HFFc6 (cell line): Measurements from ENCODE around the gene DDX52. TPM values are rescaled to one million over a fixed set of nuclear protein-coding genes. Genes with fewer than 3 reads are reported as not detected.
A peak's percentile ranks its signal among the peaks of the same experiment; 100 is the strongest.

Source experiments
- DNase-seq: peaks from one replicate; pipeline ENCODE4 v3.0.0-alpha.2; 2018
- H3K27ac Mint-ChIP-seq: 2 replicates; pipeline ENCODE4 v1.8.0; 2020; ENCODE audit warnings: mild to moderate bottlenecking, mixed read lengths
- H3K27me3 Mint-ChIP-seq: 2 replicates; pipeline ENCODE4 v1.8.0; 2021; ENCODE audit warnings: mild to moderate bottlenecking, moderate library complexity, mixed read lengths; ENCODE audit not compliant: insufficient read depth
- H3K36me3 Mint-ChIP-seq: 2 replicates; pipeline ENCODE4 v1.8.0; 2021; ENCODE audit warnings: low read depth, mixed read lengths
- H3K4me1 Mint-ChIP-seq: 2 replicates; pipeline ENCODE4 v1.8.0; 2020; ENCODE audit warnings: low read depth, mixed read lengths
- H3K4me3 Mint-ChIP-seq: 2 replicates; pipeline ENCODE4 v1.8.0; 2020; ENCODE audit warnings: mild to moderate bottlenecking, moderate library complexity, mixed read lengths
- H3K9me3 Mint-ChIP-seq: 2 replicates; pipeline ENCODE4 v1.8.0; 2020; ENCODE audit warnings: mild to moderate bottlenecking, mixed read lengths
- total RNA-seq, 6 experiments: library from RNA; stranded (reverse); fragmentation: NEBNext Ultra II Directional; extraction: Animal tissue kit (Norgen Biotek cat#: 25700); gene quantifications; 2 replicates in 1 of 6; 3 replicates in 5 of 6; pipeline ENCODE4 v1.2.3, GENCODE V29; 2021
- TF ChIP-seq, protein P1 (sequence below): fragments of 200-600 bp; sonication (generic); IDR thresholded peaks from 2 replicates; pipeline ENCODE4 v1.5.0; 2021; ENCODE audit warnings: antibody characterized with exemption, mild to moderate bottlenecking

The DDX52 gene
- total RNA-seq, 6 experiments from 2014 or later, result 22.4 to 29.8 (median 26.8) TPM

DNA sequence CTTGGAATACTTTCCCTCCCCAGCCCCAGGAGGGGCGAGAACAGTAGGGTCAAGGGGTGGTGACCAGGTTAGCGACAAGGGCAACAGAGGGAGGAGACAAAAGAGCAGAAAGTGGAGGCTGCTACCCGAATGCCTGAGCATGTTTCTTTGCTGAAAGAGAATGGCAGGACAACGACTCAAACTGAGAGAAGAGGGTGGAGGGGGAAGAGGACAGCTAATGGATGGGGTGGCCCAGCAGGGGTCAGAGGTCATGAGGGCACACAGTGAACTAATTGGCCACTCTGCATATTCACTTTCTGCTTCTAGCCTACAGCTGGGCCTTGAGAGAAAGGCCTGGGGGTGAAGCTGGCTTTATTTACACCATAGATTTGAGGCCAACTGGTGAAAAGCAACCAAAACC lies 19.1 kb upstream of the DDX52 start:
- Mint-ChIP-seq H3K4me3 (no peak overlapping the region), H3K36me3 (no peaks in the 10 kb centered on the region), H3K9me3 (no peaks in the 10 kb centered on the region), H3K4me1 (0 out of 2 replicates have a peak, but pooled peaks cover 6% of the 10 kb centered on the region), H3K27me3 (peaks cover 3% of the 10 kb centered on the region; the same call in 1 of the 2 replicates), H3K27ac (no peak overlapping the region)
- DNase-seq, result no peak
- TF ChIP-seq, protein P1, sequence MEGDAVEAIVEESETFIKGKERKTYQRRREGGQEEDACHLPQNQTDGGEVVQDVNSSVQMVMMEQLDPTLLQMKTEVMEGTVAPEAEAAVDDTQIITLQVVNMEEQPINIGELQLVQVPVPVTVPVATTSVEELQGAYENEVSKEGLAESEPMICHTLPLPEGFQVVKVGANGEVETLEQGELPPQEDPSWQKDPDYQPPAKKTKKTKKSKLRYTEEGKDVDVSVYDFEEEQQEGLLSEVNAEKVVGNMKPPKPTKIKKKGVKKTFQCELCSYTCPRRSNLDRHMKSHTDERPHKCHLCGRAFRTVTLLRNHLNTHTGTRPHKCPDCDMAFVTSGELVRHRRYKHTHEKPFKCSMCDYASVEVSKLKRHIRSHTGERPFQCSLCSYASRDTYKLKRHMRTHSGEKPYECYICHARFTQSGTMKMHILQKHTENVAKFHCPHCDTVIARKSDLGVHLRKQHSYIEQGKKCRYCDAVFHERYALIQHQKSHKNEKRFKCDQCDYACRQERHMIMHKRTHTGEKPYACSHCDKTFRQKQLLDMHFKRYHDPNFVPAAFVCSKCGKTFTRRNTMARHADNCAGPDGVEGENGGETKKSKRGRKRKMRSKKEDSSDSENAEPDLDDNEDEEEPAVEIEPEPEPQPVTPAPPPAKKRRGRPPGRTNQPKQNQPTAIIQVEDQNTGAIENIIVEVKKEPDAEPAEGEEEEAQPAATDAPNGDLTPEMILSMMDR, result no peak

DNA sequence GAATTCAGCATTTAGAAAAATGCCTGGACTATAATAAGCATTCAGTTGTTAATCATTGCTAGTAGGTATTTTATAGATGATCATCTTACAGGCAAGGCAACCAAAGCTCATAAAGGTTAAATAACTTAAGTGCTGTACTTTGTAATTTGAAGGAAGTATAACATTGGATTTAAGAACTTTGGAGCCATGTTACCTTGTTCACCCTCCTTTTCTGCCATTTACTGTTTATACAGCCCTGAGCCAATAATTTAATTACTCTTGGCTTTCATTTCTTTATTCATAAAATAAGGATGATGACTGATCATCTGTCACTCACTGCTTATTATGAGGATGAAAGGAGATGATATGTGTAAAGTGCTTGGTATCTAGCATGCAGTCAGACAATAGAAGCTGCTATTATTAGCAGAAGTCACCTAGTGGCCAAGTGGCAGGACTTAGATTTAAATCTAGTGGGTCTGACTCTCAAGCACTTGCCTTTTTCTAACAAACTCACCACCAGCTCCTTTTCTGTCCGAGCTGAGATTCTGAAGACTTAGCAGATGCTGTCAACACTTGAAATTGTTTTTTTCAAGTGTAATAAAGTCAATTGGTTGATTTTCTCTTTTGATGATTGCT lies 18.3 kb upstream of the DDX52 start:
- TF ChIP-seq, protein P1, result peak; percentile 56
- no peak for DNase-seq
- Mint-ChIP-seq H3K27me3 (peaks cover 3% of the 10 kb centered on the region; the same call in 1 of the 2 replicates), H3K4me3 (no peak overlapping the region), H3K36me3 (no peaks in the 10 kb centered on the region), H3K4me1 (0 out of 2 replicates have a peak, but pooled peaks cover 6% of the 10 kb centered on the region), H3K9me3 (no peaks in the 10 kb centered on the region), H3K27ac (no peak overlapping the region)

DNA sequence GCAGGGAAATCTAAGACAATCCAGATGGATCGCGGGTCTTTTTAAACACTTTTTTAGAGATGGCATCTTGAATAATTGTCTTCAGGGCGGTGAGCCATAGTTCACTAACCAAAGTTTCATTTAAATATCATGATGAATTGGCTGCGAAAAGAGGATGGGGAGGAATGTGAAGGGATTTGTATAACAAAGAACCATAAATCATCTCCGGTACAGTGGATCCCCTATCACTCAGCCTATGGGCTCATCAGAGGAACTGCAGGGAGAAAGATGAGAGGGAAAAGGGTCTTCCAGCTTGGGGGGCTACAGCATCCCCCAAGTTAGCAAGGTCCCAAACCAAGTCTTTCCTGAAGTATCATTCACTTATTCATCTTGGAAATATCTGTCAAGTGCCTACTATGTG lies 16.7 kb upstream of the DDX52 start:
- Mint-ChIP-seq H3K4me3 (no peak overlapping the region), H3K9me3 (no peaks in the 10 kb centered on the region), H3K27me3 (peaks cover 3% of the 10 kb centered on the region; the same call in 1 of the 2 replicates), H3K36me3 (no peaks in the 10 kb centered on the region), H3K27ac (no peak overlapping the region), H3K4me1 (0 out of 2 replicates have a peak, but pooled peaks cover 6% of the 10 kb centered on the region)
- DNase-seq, result no peak
- TF ChIP-seq, protein P1, result no peak

DNA sequence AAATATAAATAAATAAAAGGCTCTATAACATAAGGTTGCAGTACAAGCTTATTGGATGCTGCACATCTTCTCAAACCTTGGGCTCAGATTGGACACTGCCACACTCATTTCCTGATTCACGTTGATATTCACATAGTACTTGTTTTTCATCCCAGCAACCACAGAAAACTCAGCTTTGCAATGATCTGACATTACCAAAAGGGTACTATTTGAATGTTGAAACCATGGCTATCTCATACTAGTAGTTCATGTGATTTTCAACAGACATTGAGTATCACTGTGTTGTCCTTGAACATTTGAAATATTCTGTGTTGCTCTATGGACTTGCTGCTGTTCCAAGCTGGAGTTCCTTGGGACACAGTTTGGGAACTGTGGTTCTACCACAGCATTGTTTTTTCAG lies 14.0 kb upstream of the DDX52 start:
- Mint-ChIP-seq H3K4me1 (0 out of 2 replicates have a peak, but pooled peaks cover 2% of the 10 kb centered on the region), H3K4me3 (no peak overlapping the region), H3K36me3 (no peaks in the 10 kb centered on the region), H3K9me3 (no peaks in the 10 kb centered on the region), H3K27me3 (peaks cover 2% of the 10 kb centered on the region), H3K27ac (no peak overlapping the region)
- DNase-seq, result no peak
- TF ChIP-seq, protein P1, result no peak

DNA sequence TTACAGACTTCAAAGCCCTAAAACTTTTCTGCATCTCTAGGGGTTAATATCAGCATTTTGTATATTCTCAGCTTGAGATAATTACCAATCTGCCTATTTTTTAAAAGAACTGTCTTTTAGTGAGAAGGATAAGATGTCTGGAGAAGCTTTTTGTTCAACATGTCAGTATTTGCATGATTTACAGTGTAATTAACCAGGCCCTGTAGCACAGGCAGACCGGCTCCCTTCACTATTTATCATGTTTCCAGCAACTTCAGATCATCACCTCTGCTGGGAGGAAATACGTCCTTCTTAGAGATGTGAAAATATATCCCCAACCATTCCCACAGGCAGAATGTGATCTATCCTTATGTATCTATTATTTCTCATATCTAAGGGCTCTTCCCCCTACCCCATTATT lies 8.6 kb upstream of the DDX52 start:
- TF ChIP-seq, protein P1, result no peak
- DNase-seq, result no peak
- Mint-ChIP-seq H3K9me3 (no peaks in the 10 kb centered on the region), H3K36me3 (no peaks in the 10 kb centered on the region), H3K4me3 (no peak overlapping the region), H3K27me3 (no peaks in the 10 kb centered on the region; the same call in 1 of the 2 replicates), H3K4me1 (peaks cover 25% of the 10 kb centered on the region), H3K27ac (no peak overlapping the region)
